A673 (cell line): ENCODE measurements around the gene SCCPDH. TPM values are rescaled to one million over a fixed set of nuclear protein-coding genes. Genes with fewer than 3 reads are reported as not detected.

Experiments used
- BruUV-seq: library from RNA; stranded (reverse); fragments of 400-500 nt; replicated peaks from 2 replicates; lab custom pipeline; 2021; lab: Mats Ljungman, UMichigan
- CTCF ChIA-PET: fragments of 300-600 bp; sonication (Branson Sonifier 250); formaldehyde crosslinking; loops from one replicate; lab custom pipeline; 2022; ENCODE audit warnings: antibody characterized with exemption; lab: Charles Lee
- POLR2A ChIA-PET: fragments of 300-600 bp; sonication (Branson Sonifier 250); formaldehyde crosslinking; loops from one replicate; lab custom pipeline; 2022; ENCODE audit warnings: antibody characterized with exemption; ENCODE audit not compliant: low non-redundant PET; lab: Charles Lee
- DNase-seq: peaks from one replicate; pipeline ENCODE4 v3.0.0-alpha.2; 2015; ENCODE audit warnings: low spot score
- H3K27ac ChIP-seq: fragments of 200-600 bp; sonication (generic); 2 replicates; pipeline ENCODE4 v1.5.1; 2016; ENCODE audit warnings: mixed run types, low read depth, mild to moderate bottlenecking, mixed read lengths, antibody characterized with exemption, low read length; ENCODE audit not compliant: poor library complexity, severe bottlenecking
- H3K27me3 ChIP-seq: fragments of 200-600 bp; sonication (generic); replicated peaks from 2 replicates; pipeline ENCODE4 v1.6.1; 2017; ENCODE audit warnings: mixed run types, low read depth, mild to moderate bottlenecking, mixed read lengths, antibody characterized with exemption, low read length; ENCODE audit not compliant: insufficient read depth, poor library complexity
- H3K36me3 ChIP-seq: fragments of 200-600 bp; sonication (generic); 2 replicates; pipeline ENCODE4 v1.6.1; 2016; ENCODE audit warnings: mixed run types, mild to moderate bottlenecking, mixed read lengths, antibody characterized with exemption, low read length; ENCODE audit not compliant: insufficient read depth, poor library complexity, severe bottlenecking
- H3K4me1 ChIP-seq: fragments of 200-600 bp; sonication (generic); 2 replicates; pipeline ENCODE4 v1.6.1; 2017; ENCODE audit warnings: mixed run types, mild to moderate bottlenecking, mixed read lengths, antibody characterized with exemption, low read length; ENCODE audit not compliant: insufficient read depth, poor library complexity, severe bottlenecking
- H3K4me3 ChIP-seq: fragments of 200-600 bp; sonication (generic); 2 replicates; pipeline ENCODE4 v1.5.1; 2016; ENCODE audit warnings: low read depth, mixed run types, mild to moderate bottlenecking, mixed read lengths, low read length; ENCODE audit not compliant: poor library complexity, severe bottlenecking
- H3K9me3 ChIP-seq: fragments of 200-600 bp; sonication (generic); 2 replicates; pipeline ENCODE4 v1.6.1; 2016; ENCODE audit warnings: mixed run types, low read depth, mild to moderate bottlenecking, mixed read lengths, antibody characterized with exemption, low read length; ENCODE audit not compliant: poor library complexity, severe bottlenecking
- CTCF ChIP-seq: fragments of 300-800, 200-600 bp; sonication (generic); conservative IDR thresholded peaks from 2 replicates; pipeline ENCODE4 v1.5.1; 2017; ENCODE audit warnings: low read depth, mild to moderate bottlenecking, antibody characterized with exemption, low read length, moderate library complexity, mixed read lengths
- EZH2 ChIP-seq: fragments of 200-600 bp; sonication (generic); IDR thresholded peaks from 2 replicates; pipeline ENCODE4 v1.6.1; 2017; ENCODE audit warnings: borderline replicate concordance, low read depth, mild to moderate bottlenecking, mixed read lengths, antibody characterized with exemption, low read length; ENCODE audit not compliant: poor library complexity, severe bottlenecking
- intact Hi-C: fragments of 100-400 bp; cut with micrococcal nuclease; formaldehyde crosslinking; loops from one replicate; pipeline ENCODE4 v1.10.0; 2022; ENCODE audit not compliant: unreplicated experiment
- total RNA-seq: library from RNA; stranded (reverse); gene quantifications from 2 replicates; pipeline ENCODE4 v1.2.3, GENCODE V29; 2021

The SCCPDH gene
- total RNA-seq, 1 experiment from 2014 or later = 41.7 TPM

- ChIA-PET POLR2A (no interaction called here), CTCF (no interaction called here)
- BruUV-seq = no TSS peak
- Histone ChIP-seq H3K9me3 (no peaks in the 10 kb centered on the region), H3K4me3 (no peak overlapping the region), H3K4me1 (no peaks in the 10 kb centered on the region), H3K36me3 (no peaks in the 10 kb centered on the region), H3K27me3 (no peaks in the 10 kb centered on the region), H3K27ac (no peak overlapping the region)
- intact Hi-C loops = no loop called here
- DNase-seq = no peak
- no peak for TF ChIP-seq CTCF
Measured at GRCh38 chr1:246708166-246708565, 16.0 kb upstream of the SCCPDH start.

- no peak overlapping the region for H3K4me3 ChIP-seq
- TF ChIP-seq CTCF = no peak
- no peak for TF ChIP-seq EZH2
- no peaks in the 10 kb centered on the region for H3K27me3 ChIP-seq
- H3K4me1 ChIP-seq = no peaks in the 10 kb centered on the region
- H3K9me3 ChIP-seq = no peaks in the 10 kb centered on the region
- no peaks in the 10 kb centered on the region for H3K36me3 ChIP-seq
- no TSS peak for BruUV-seq
- intact Hi-C loops = no loop called here
- ChIA-PET CTCF (interaction anchor here (0.7 kb wide), 1 partner anchor 15 kb away, joined by 3 read pairs; no protein-coding TSS in a partner anchor), POLR2A (no interaction called here)
- no peak overlapping the region for H3K27ac ChIP-seq
- DNase-seq = no peak
Measured at GRCh38 chr1:246709196-246709595, 15.0 kb upstream of the SCCPDH start.

GRCh38 chr1:246709835-246710234, 14.4 kb upstream of the SCCPDH start:
- Histone ChIP-seq H3K27ac (no peak overlapping the region), H3K4me1 (no peaks in the 10 kb centered on the region), H3K27me3 (no peaks in the 10 kb centered on the region), H3K9me3 (no peaks in the 10 kb centered on the region), H3K36me3 (no peaks in the 10 kb centered on the region), H3K4me3 (no peak overlapping the region)
- TF ChIP-seq CTCF = no peak
- no peak for TF ChIP-seq EZH2
- ChIA-PET CTCF (interaction anchor here (0.7 kb wide), 1 partner anchor 16 kb away, joined by 3 read pairs; no protein-coding TSS in a partner anchor), POLR2A (no interaction called here)
- intact Hi-C loops = no loop called here
- DNase-seq = no peak
- BruUV-seq = no TSS peak
